Suprapubic skin (tissue), 4 donors: ENCODE measurements around the gene PCTP.

ENCODE experiments used
- EP300 ChIP-seq: sonication (generic); formaldehyde crosslinking; IDR thresholded peaks from one replicate; pipeline ENCODE4 v1.6.1; 2017; ENCODE audit warnings: antibody characterized with exemption
- POLR2A ChIP-seq, 2 donors: fragments of 450-650 bp; IDR thresholded peaks; one replicate each; pipeline ENCODE4 v1.6.1; 2017; ENCODE audit warnings: antibody characterized with exemption in 2 of 2, mild to moderate bottlenecking in 2 of 2, moderate library complexity in 2 of 2
- POLR2AphosphoS5 ChIP-seq, 3 donors: sonication (generic); formaldehyde crosslinking; IDR thresholded peaks; one replicate each; pipeline ENCODE4 v1.6.1; 2017; ENCODE audit warnings: antibody characterized with exemption in 3 of 3
- TF ChIP-seq, protein P1 (sequence below), 2 donors: fragments of 200-600 bp in 1 of 2; fragments of 450-650 bp in 1 of 2; sonication (generic) in 1 of 2; IDR thresholded peaks; one replicate each; pipeline ENCODE4 v1.5.1; 2016 to 2019; ENCODE audit warnings: antibody characterized with exemption in 2 of 2, mild to moderate bottlenecking in 1 of 2, moderate library complexity in 1 of 2

DNA sequence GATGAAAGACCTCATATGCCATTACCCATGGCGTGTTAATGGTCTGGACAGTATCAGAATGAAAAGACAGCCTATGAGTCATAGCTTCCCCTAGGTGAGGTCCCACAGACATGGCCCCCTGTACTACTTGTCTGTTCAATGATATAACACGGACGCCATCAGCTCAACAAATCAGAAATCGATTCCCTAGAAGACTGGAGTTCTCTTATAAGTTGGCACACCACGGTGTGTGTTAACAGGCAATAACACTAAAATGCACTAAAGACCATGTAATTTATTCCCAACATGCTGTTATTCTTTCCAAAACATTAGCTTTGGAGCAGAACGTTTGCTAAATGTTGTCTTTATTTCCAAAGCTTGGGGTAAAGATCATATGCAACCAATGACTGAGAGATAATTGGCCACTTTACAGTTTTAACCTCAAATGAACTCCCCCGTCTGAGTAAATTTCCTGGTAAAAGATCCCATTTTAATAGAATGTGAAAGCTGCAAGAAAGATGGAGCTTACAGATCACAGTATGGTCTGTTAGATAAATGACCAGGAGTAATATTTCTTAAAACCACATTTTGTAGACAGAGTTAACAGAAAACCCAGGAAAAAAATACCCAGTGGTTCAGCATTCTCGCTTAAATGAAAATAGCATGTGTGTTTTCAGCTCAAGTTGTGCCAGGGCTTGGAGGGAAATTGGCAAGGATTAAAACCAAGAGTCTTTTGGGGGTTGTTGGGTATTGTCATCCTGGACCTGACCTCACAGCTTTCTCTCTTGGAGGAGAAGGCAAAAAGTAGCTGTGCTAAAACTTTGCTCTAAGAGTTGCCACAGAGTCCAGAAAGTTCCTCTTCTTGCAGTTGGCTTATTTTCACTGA is 65.9 kb downstream of the PCTP start:
- TF ChIP-seq, protein P1, sequence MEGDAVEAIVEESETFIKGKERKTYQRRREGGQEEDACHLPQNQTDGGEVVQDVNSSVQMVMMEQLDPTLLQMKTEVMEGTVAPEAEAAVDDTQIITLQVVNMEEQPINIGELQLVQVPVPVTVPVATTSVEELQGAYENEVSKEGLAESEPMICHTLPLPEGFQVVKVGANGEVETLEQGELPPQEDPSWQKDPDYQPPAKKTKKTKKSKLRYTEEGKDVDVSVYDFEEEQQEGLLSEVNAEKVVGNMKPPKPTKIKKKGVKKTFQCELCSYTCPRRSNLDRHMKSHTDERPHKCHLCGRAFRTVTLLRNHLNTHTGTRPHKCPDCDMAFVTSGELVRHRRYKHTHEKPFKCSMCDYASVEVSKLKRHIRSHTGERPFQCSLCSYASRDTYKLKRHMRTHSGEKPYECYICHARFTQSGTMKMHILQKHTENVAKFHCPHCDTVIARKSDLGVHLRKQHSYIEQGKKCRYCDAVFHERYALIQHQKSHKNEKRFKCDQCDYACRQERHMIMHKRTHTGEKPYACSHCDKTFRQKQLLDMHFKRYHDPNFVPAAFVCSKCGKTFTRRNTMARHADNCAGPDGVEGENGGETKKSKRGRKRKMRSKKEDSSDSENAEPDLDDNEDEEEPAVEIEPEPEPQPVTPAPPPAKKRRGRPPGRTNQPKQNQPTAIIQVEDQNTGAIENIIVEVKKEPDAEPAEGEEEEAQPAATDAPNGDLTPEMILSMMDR (IDR thresholded peaks at IDR 0.05), result no peak
- TF ChIP-seq POLR2AphosphoS5 (IDR thresholded peaks at IDR 0.05) (no peak), POLR2A (IDR thresholded peaks at IDR 0.05) (no peak), EP300 (no peak)
